Memory B cell (primary cell): ENCODE measurements around the gene OTULINL.
A peak's percentile ranks its signal among the peaks of the same experiment; 100 is the strongest.

Experiments used
- ATAC-seq: fragments of 150-1000 bp; cut with Tn5 transposase; 2 replicates; pipeline ENCODE4 v1.10.0; 2021; ENCODE audit warnings: low read depth, mild to moderate bottlenecking, moderate library complexity
- DNase-seq, 2 donors: peaks; one replicate each; pipeline ENCODE4 v3.0.0; 2022; ENCODE audit warnings: low spot score in 2 of 2
- H3K27ac Mint-ChIP-seq: one replicate; pipeline ENCODE4 v1.8.0; 2022; ENCODE audit warnings: mild to moderate bottlenecking, moderate library complexity, mixed read lengths
- H3K27me3 Mint-ChIP-seq: one replicate; pipeline ENCODE4 v1.8.0; 2022; ENCODE audit warnings: mixed read lengths
- H3K36me3 Mint-ChIP-seq: one replicate; pipeline ENCODE4 v1.8.0; 2022; ENCODE audit warnings: mild to moderate bottlenecking, mixed read lengths
- H3K4me1 Mint-ChIP-seq: one replicate; pipeline ENCODE4 v1.8.0; 2022; ENCODE audit warnings: mixed read lengths
- H3K4me3 Mint-ChIP-seq: one replicate; pipeline ENCODE4 v1.8.0; 2022; ENCODE audit warnings: mild to moderate bottlenecking, moderate library complexity, mixed read lengths
- H3K9me3 Mint-ChIP-seq: one replicate; pipeline ENCODE4 v1.8.0; 2022; ENCODE audit warnings: mixed read lengths

OTULINL gene

GRCh38 chr5:14568333-14568732 lies 13.3 kb upstream of the OTULINL start:
- no peaks in the 10 kb centered on the region for H3K27me3 Mint-ChIP-seq
- H3K27ac Mint-ChIP-seq: no peak overlapping the region
- no peaks in the 10 kb centered on the region for H3K9me3 Mint-ChIP-seq
- DNase-seq (no peak), ATAC-seq (no peak)
- no peak overlapping the region for H3K4me3 Mint-ChIP-seq
- H3K4me1 Mint-ChIP-seq: no peaks in the 10 kb centered on the region
- H3K36me3 Mint-ChIP-seq: no peaks in the 10 kb centered on the region

DNA sequence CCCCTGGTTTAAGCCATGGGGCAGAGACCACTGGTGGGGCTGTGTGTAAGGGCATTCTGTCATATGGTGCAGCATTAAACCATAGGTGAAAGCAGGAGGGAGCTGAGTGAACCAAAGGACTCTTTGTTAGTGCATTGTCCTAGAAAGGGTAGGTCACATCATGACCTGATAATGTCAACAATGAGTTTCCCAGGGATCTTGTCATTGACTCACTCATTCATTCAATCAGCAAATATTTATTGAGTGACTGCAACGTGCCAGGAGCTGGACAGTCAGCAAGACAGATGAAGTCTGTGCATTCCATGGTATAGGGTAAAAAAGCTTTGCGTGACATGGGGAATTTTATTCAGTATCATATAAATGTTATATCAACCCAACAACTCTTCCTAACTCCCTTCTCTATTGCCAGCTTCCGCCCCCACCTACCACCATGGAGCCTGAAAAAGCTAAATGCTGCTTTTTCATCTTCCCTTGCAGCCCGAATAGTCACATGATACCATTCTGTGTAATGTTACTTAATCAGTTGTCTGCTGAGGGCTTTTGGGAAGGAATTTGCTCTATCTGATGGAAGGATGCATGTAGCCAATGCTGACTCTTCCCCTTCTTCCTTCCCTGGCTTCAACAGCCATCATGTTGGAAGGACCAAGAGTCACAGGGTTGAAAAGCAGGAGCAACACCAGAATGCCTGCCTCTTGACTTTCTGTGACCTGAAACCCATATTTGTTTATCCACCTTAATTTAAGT lies 11.5 kb upstream of the OTULINL start:
- Mint-ChIP-seq H3K4me3 (no peak overlapping the region), H3K27ac (no peak overlapping the region), H3K9me3 (no peaks in the 10 kb centered on the region), H3K36me3 (no peaks in the 10 kb centered on the region), H3K4me1 (peaks cover 3% of the 10 kb centered on the region), H3K27me3 (peaks cover 2% of the 10 kb centered on the region)
- DNase-seq (no peak), ATAC-seq (no peak)

DNA sequence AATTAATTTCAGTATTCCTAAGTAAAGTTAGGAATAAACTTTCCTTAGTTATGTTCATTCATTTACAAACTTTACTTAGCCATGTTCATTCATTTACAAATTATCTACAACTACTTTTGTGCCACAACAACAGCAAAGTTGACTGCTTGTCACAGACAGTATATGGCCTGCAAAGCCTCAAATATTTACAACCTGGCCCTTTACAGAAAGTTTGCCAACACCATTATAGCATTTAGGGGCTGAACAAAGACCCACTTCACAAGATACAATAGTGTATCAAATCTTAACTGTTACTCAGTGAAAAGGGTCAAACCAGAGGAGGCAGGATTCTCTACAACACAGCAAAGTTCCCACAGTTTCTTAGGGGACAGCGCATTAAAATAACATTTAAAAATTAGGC lies 9.7 kb upstream of the OTULINL start:
- ATAC-seq: no peak
- Mint-ChIP-seq H3K27me3 (peaks cover 2% of the 10 kb centered on the region), H3K9me3 (no peaks in the 10 kb centered on the region), H3K27ac (no peak overlapping the region), H3K4me3 (no peak overlapping the region), H3K36me3 (no peaks in the 10 kb centered on the region), H3K4me1 (peaks cover 3% of the 10 kb centered on the region)
- no peak for DNase-seq

DNA sequence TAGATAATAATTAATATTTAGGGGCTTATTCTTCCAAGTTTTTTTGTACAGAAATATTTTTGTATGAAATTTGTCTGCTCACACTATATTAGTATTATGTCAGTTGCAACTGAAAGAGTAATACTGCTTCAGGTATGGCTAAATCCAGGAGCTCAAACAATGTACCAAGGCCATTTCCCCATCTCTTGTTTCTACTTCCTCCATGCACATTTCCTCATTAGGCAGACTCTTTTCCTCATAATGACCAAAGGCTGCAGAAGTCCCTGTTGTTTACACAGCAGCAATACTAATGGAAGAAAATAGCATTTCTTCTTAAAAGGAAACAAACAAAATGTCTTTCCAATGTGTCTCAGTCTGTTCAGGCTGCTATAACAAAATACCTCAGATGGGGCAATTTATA lies 9.2 kb upstream of the OTULINL start:
- Mint-ChIP-seq H3K27ac (no peak overlapping the region), H3K36me3 (no peaks in the 10 kb centered on the region), H3K27me3 (peaks cover 2% of the 10 kb centered on the region), H3K9me3 (no peaks in the 10 kb centered on the region), H3K4me1 (peaks cover 3% of the 10 kb centered on the region), H3K4me3 (no peak overlapping the region)
- ATAC-seq: no peak
- no peak for DNase-seq

- Mint-ChIP-seq H3K4me3 (no peak overlapping the region), H3K27ac (no peak overlapping the region), H3K36me3 (no peaks in the 10 kb centered on the region), H3K4me1 (peaks cover 3% of the 10 kb centered on the region), H3K27me3 (peaks cover 2% of the 10 kb centered on the region), H3K9me3 (no peaks in the 10 kb centered on the region)
- ATAC-seq (no peak), DNase-seq (no peak)
Observed at GRCh38 chr5:14572836-14573235, 8.8 kb upstream of the OTULINL start.

DNA sequence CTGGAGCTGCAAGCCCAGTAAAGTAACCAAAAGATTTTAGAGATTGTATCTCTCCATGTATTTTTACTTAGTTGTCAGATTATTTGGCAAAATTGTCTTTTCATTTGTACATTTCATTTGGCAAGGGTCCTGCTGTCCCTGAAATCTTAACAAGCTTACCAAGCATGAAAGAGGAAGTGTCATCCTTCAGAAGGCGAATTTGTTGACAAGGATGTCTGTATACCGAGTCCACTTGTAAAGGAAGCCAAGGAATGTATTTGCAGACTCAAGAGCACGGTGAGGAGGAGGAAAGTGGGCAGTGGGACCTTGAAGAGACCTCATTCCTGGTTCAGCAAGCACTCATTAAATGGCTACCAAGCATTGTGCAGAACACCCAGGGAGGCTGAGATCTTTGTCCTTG lies 7.5 kb upstream of the OTULINL start:
- Mint-ChIP-seq H3K27ac (no peak overlapping the region), H3K27me3 (peaks cover 7% of the 10 kb centered on the region), H3K9me3 (no peaks in the 10 kb centered on the region), H3K4me3 (no peak overlapping the region), H3K4me1 (peaks cover 3% of the 10 kb centered on the region), H3K36me3 (no peaks in the 10 kb centered on the region)
- ATAC-seq: no peak
- DNase-seq: no peak

- Mint-ChIP-seq H3K27me3 (peaks cover 11% of the 10 kb centered on the region), H3K4me1 (peaks cover 3% of the 10 kb centered on the region), H3K4me3 (no peak overlapping the region), H3K9me3 (no peaks in the 10 kb centered on the region), H3K27ac (no peak overlapping the region), H3K36me3 (no peaks in the 10 kb centered on the region)
- ATAC-seq (no peak), DNase-seq (no peak)
Observed at GRCh38 chr5:14574891-14575508, 6.6 kb upstream of the OTULINL start.

DNA sequence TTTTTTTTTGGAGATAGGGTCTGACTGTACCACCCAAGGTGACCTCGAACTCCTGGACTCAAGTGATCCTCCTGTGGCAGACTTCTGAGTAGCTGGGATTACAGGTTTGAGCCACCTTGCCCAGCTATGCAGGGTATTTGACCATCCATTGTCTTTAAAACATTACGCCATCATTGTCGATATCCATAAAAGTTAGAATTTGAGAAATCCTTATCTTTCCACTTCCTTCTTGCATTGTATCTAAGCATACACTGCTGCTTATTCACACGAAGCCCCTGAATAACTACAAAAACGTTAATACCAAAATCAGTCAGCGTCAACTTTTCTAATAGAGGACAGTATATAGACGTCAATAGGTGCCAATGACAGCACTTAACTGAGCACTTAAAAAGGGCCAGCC lies 5.4 kb upstream of the OTULINL start:
- Mint-ChIP-seq H3K27ac (no peak overlapping the region), H3K27me3 (peaks cover 15% of the 10 kb centered on the region), H3K4me3 (no peak overlapping the region), H3K9me3 (no peaks in the 10 kb centered on the region), H3K36me3 (no peaks in the 10 kb centered on the region), H3K4me1 (peaks cover 6% of the 10 kb centered on the region)
- no peak for DNase-seq
- ATAC-seq: no peak

DNA sequence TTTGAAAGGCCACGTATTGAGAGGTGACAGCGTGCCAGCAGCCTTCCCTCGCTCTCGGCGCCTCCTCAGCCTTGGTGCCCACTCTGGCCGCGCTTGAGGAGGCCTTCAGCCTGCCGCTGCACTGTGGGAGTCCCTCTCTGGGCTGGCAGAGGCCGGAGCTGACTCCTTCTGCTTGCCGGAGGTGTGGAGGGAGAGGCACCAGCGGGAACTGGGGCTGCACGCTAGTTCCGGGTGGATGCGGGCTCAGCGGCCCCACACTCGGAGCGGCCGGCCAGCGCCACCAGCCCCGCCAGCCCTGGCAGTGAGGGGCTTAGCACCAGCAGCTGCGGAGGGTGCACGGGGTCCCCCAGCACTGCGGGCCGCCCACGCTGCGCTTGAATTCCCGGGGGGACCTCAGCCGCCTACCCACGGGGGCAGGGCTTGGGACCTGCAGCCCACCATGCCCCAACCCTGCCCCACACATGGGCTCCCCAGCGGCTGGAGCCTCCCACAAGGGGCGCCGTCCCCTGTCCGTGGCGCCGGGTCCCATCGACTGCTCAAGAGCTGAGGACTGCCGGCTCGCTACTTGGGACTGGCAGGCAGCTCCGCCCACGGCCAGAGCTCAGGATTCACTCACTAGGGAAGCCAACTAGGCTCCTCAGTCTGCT lies 4.4 kb upstream of the OTULINL start:
- no peak overlapping the region for H3K27ac Mint-ChIP-seq

GRCh38 chr5:14577971-14578370 lies 3.6 kb upstream of the OTULINL start:
- no peak overlapping the region for H3K4me3 Mint-ChIP-seq
- H3K27me3 Mint-ChIP-seq: peaks cover 15% of the 10 kb centered on the region
- H3K4me1 Mint-ChIP-seq: peaks cover 6% of the 10 kb centered on the region
- no peaks in the 10 kb centered on the region for H3K36me3 Mint-ChIP-seq
- H3K27ac Mint-ChIP-seq: no peak overlapping the region
- DNase-seq (no peak), ATAC-seq (no peak)
- no peaks in the 10 kb centered on the region for H3K9me3 Mint-ChIP-seq

More for the DNA sequence above, 4.4 kb upstream of the OTULINL start:
- Mint-ChIP-seq H3K4me1 (peaks cover 6% of the 10 kb centered on the region), H3K27me3 (peaks cover 15% of the 10 kb centered on the region), H3K36me3 (no peaks in the 10 kb centered on the region), H3K9me3 (no peaks in the 10 kb centered on the region), H3K4me3 (no peak overlapping the region)
- DNase-seq (no peak), ATAC-seq (no peak)

DNA sequence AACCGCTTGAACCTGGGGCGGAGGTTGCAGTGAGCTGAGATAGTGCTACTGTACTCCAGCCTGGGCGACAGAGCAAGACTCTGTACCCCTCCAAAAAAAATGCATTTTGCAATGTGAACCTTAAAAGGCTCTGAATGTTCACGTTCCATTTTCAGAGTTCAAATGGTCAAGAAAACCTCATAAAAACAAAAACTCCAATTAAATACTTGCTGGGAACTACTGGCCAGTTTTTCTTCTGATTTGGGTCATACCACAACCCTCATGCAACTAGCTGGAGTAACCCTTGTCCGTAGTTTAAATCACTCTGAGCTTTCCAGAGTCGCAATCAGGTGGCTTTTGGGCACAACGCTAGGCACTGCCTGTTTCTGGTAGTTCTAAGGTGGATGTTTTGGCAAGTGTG lies 2.3 kb upstream of the OTULINL start:
- DNase-seq (no peak), ATAC-seq (no peak)
- no peaks in the 10 kb centered on the region for H3K36me3 Mint-ChIP-seq
- H3K4me3 Mint-ChIP-seq: no peak overlapping the region
- H3K9me3 Mint-ChIP-seq: no peaks in the 10 kb centered on the region
- H3K27ac Mint-ChIP-seq: no peak overlapping the region
- peaks cover 3% of the 10 kb centered on the region for H3K4me1 Mint-ChIP-seq
- peaks cover 15% of the 10 kb centered on the region for H3K27me3 Mint-ChIP-seq

DNA sequence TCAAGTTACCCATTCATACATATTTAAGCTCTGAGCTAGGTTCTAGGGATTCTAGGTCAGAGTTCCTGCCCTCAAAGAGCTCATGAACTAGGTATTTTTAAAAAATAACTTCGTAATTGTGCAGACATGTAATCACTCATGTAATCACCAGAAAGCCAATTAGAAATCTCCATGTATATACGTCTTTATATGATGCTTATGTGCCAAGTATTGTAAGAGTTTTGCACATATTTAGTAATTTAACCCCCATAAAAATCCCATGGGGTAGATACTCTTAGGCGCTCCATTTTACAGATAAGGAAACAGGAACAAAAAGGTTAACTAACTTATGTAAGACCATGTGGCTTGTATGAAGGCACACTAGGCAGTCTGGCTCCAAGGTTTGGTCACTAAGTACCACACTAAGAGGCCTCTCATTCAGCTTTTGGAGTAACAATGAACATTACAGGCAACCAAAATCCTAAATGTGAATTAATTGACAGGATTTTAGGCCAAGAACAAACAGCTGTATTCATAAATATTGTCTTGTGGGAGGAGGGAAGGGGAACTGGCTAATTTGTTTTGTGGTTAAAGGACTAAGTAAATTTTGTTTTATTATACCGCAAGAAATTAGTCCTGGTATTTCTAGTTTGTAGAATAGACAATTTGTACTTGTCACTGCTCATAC lies 1.7 kb upstream of the OTULINL start:
- Mint-ChIP-seq H3K4me1 (peaks cover 3% of the 10 kb centered on the region), H3K9me3 (no peaks in the 10 kb centered on the region), H3K4me3 (peak overlapping the region; percentile 74), H3K36me3 (no peaks in the 10 kb centered on the region), H3K27me3 (peaks cover 13% of the 10 kb centered on the region), H3K27ac (no peak overlapping the region)
- no peak for ATAC-seq
- no peak for DNase-seq

GRCh38 chr5:14580398-14581034 lies 1.1 kb upstream of the OTULINL start:
- Mint-ChIP-seq H3K4me1 (peaks cover 3% of the 10 kb centered on the region), H3K4me3 (peak overlapping the region; percentile 74), H3K9me3 (no peaks in the 10 kb centered on the region), H3K27me3 (peaks cover 12% of the 10 kb centered on the region), H3K27ac (no peak overlapping the region), H3K36me3 (no peaks in the 10 kb centered on the region)
- DNase-seq: no peak
- ATAC-seq: no peak
